K562 (cell line): ENCODE measurements around the gene SORCS1. TPM values are rescaled to one million over a fixed set of nuclear protein-coding genes. Genes with fewer than 3 reads are reported as not detected.

Experiments
- ATAC-seq: fragments of 200-7000 bp; cut with Tn5 transposase; 3 replicates; pipeline ENCODE4 v1.9.1; 2020; ENCODE audit warnings: moderate library complexity
- BruUV-seq: library from RNA; stranded (reverse); fragments of 400-500 nt; replicated peaks from 2 replicates; lab custom pipeline; 2021; lab: Mats Ljungman, UMichigan
- CTCF ChIA-PET: fragments of 300-600 bp; formaldehyde crosslinking; extraction: SDS; loops from one replicate; lab custom pipeline; 2021; ENCODE audit warnings: low intra/inter-chr PET ratio; lab: Yijun Ruan, JAX
- POLR2A ChIA-PET: fragments of 300-600, 350-650 bp; sonication (Branson Sonifier 250); formaldehyde crosslinking; extraction: SDS; loops from one replicate; lab custom pipeline; 2021; ENCODE audit warnings: antibody characterized with exemption, inconsistent platforms; lab: Yijun Ruan, JAX
- DNase-seq, 4 experiments: peaks; one replicate each; pipeline versions ENCODE4 v3.0.0 to v3.0.0-alpha.2; 2011 to 2018; ENCODE audit warnings: low spot score in 3 of 4, mixed read lengths in 3 of 4; ENCODE audit errors: extremely low read depth in 1 of 4
- FAIRE-seq: peaks from 2 replicates; lab custom pipeline; 2011; peaks lifted over from hg19 to GRCh38; lab: Jason Lieb, UNC
- H2AFZ ChIP-seq: 2 replicates; pipeline ENCODE4 v1.6.0; 2011; ENCODE audit warnings: low read depth, low read length, control low read depth, inconsistent platforms
- H3K27ac ChIP-seq: fragments of 200-600 bp; 3 replicates; pipeline ENCODE4 v1.8.0; 2011; ENCODE audit warnings: low read depth, mild to moderate bottlenecking, control low read depth, inconsistent platforms, low read length, moderate library complexity, mixed read lengths; ENCODE audit errors: extremely low read depth
- H3K27me3 ChIP-seq, 2 experiments: fragments of 300-600 bp in 1 of 2; 2 replicates in 1 of 2; 3 replicates in 1 of 2; pipeline versions ENCODE4 v1.6.0 to v1.8.0; 2011; ENCODE audit warnings: inconsistent platforms in 2 of 2, low read length in 2 of 2, mild to moderate bottlenecking in 1 of 2, mixed read lengths in 1 of 2, moderate library complexity in 1 of 2; ENCODE audit not compliant: control insufficient read depth in 2 of 2, insufficient read depth in 2 of 2
- H3K36me3 ChIP-seq: fragments of 300-600 bp; 3 replicates; pipeline ENCODE4 v1.8.0; 2011; ENCODE audit warnings: mild to moderate bottlenecking, low read length, inconsistent platforms; ENCODE audit not compliant: control insufficient read depth, insufficient read depth
- H3K4me1 ChIP-seq, 2 experiments: fragments of 200-600 bp in 1 of 2; replicated peaks in 1 of 2; 2 replicates in 1 of 2; 3 replicates in 1 of 2; pipeline versions ENCODE4 v1.5.1 to v1.8.0; 2011; ENCODE audit warnings: inconsistent platforms in 2 of 2, low read length in 2 of 2, mild to moderate bottlenecking in 1 of 2, mixed read lengths in 1 of 2, moderate library complexity in 1 of 2; ENCODE audit not compliant: control insufficient read depth in 2 of 2, insufficient read depth in 2 of 2
- H3K4me2 ChIP-seq: 2 replicates; pipeline ENCODE4 v1.6.1; 2011; ENCODE audit warnings: low read length, control low read depth, inconsistent platforms, mixed read lengths; ENCODE audit not compliant: insufficient read depth
- H3K4me3 ChIP-seq: fragments of 200-600 bp; sonication (generic), shearing (Covaris generic); 2 replicates; pipeline ENCODE4 v1.5.1; 2016; ENCODE audit warnings: control low read depth, inconsistent platforms
- H3K79me2 ChIP-seq: fragments of 200-600 bp; 3 replicates; pipeline ENCODE4 v1.8.0; 2011; ENCODE audit warnings: low read length, inconsistent platforms; ENCODE audit not compliant: control insufficient read depth, insufficient read depth
- H3K9ac ChIP-seq, 2 experiments: 2 replicates each; pipeline versions ENCODE4 v1.6.0 to v1.6.1; 2011; ENCODE audit warnings: low read depth in 2 of 2, low read length in 2 of 2, control low read depth in 1 of 2, inconsistent platforms in 1 of 2, mild to moderate bottlenecking in 1 of 2, mixed read lengths in 1 of 2; ENCODE audit not compliant: insufficient read depth in 1 of 2
- H3K9me1 ChIP-seq: one replicate; pipeline ENCODE4 v1.6.0; 2011; ENCODE audit warnings: inconsistent platforms, mild to moderate bottlenecking, low read length, moderate library complexity; ENCODE audit not compliant: control insufficient read depth, insufficient read depth
- H3K9me3 ChIP-seq: replicated peaks from 2 replicates; pipeline ENCODE4 v1.5.1; 2011; ENCODE audit warnings: low read depth, low read length, inconsistent platforms; ENCODE audit not compliant: control insufficient read depth, insufficient read depth
- H4K20me1 ChIP-seq: replicated peaks from 2 replicates; pipeline ENCODE4 v1.6.1; 2011; ENCODE audit warnings: low read length, inconsistent platforms, mixed read lengths; ENCODE audit not compliant: control insufficient read depth, insufficient read depth
- CEBPG ChIP-seq, 3 experiments: fragments of 200-800 bp in 1 of 3; sonication (Bioruptor generic) in 1 of 3; sonication (generic) in 1 of 3; formaldehyde crosslinking in 1 of 3; IDR thresholded peaks in 2 of 3; conservative IDR thresholded peaks in 1 of 3; 2 replicates each; pipeline versions ENCODE4 v1.6.1 to v1.8.0; 2016 to 2022; ENCODE audit warnings: missing compliant biosample characterization in 2 of 3, missing genetic modification characterization in 2 of 3, mild to moderate bottlenecking in 1 of 3, missing genetic modification reagents in 1 of 3
- CXXC5 ChIP-seq: fragments of 250-450 bp; sonication (Bioruptor Pico); IDR thresholded peaks from 2 replicates; pipeline ENCODE4 v1.8.0; 2022; ENCODE audit warnings: inconsistent platforms, mild to moderate bottlenecking, moderate library complexity
- EP400 ChIP-seq: fragments of 450-650 bp; IDR thresholded peaks from 2 replicates; pipeline ENCODE4 v1.6.1; 2017; ENCODE audit warnings: antibody characterized with exemption, mild to moderate bottlenecking, moderate library complexity
- ESRRA ChIP-seq: fragments of 450-650 bp; IDR thresholded peaks from 2 replicates; pipeline ENCODE4 v1.6.1; 2014; ENCODE audit warnings: low read depth, mild to moderate bottlenecking, moderate library complexity, borderline replicate concordance
- ETV6 ChIP-seq, 3 experiments: fragments of 150-350 bp in 1 of 3; sonication (generic) in 1 of 3; formaldehyde crosslinking in 1 of 3; IDR thresholded peaks; 2 replicates each; pipeline versions ENCODE4 v1.6.1 to v1.8.0; 2014 to 2022; ENCODE audit warnings: borderline replicate concordance in 2 of 3, low read depth in 2 of 3, antibody characterized with exemption in 1 of 3, low read length in 1 of 3, mild to moderate bottlenecking in 1 of 3, missing genetic modification reagents in 1 of 3
- GABPB2 ChIP-seq: fragments of 250-450 bp; sonication (Bioruptor Pico); conservative IDR thresholded peaks from 2 replicates; pipeline ENCODE4 v1.5.1; 2021; ENCODE audit warnings: mild to moderate bottlenecking
- KAT7 ChIP-seq: sonication (generic); formaldehyde crosslinking; IDR thresholded peaks from 2 replicates; pipeline ENCODE4 v1.8.0; 2022; ENCODE audit warnings: missing genetic modification reagents, mild to moderate bottlenecking, borderline replicate concordance
- PHF8 ChIP-seq: fragments of 200-600 bp; sonication (generic); IDR thresholded peaks from 2 replicates; pipeline ENCODE4 v1.6.1; 2012; ENCODE audit warnings: mixed run types, mild to moderate bottlenecking, inconsistent platforms, low read length, moderate library complexity, borderline replicate concordance
- RAD51 ChIP-seq: fragments of 450-650 bp; IDR thresholded peaks from 2 replicates; pipeline ENCODE4 v1.7.1; 2016; ENCODE audit warnings: low read depth, mild to moderate bottlenecking, borderline replicate concordance
- RBBP5 ChIP-seq: fragments of 200-600 bp; sonication (generic); IDR thresholded peaks from 2 replicates; pipeline ENCODE4 v1.6.1; 2012; ENCODE audit warnings: borderline replicate concordance, mild to moderate bottlenecking, low read length, control low read depth, inconsistent platforms; ENCODE audit not compliant: insufficient read depth, poor library complexity, severe bottlenecking
- SP2 ChIP-seq: IDR thresholded peaks from 2 replicates; pipeline ENCODE4 v1.6.1; 2011; ENCODE audit warnings: mild to moderate bottlenecking, low read depth, low read length, moderate library complexity; ENCODE audit not compliant: poor library complexity, severe bottlenecking; ENCODE audit errors: extremely low read depth
- STAT5A ChIP-seq: IDR thresholded peaks from 2 replicates; pipeline ENCODE4 v1.6.1; 2012; ENCODE audit warnings: low read length, inconsistent platforms, borderline replicate concordance
- U2AF1 ChIP-seq: fragments of 200-400 bp; formaldehyde crosslinking; optimal IDR thresholded peaks from 2 replicates; pipeline ENCODE3; 2017; ENCODE audit warnings: mild to moderate bottlenecking, low read depth, low read length, moderate library complexity
- ZBTB8A ChIP-seq: fragments of 450-650 bp; IDR thresholded peaks from 2 replicates; pipeline ENCODE4 v1.6.1; 2018; ENCODE audit warnings: mild to moderate bottlenecking, moderate library complexity; ENCODE audit not compliant: partially characterized antibody
- ZNF133 ChIP-seq: fragments of 250-450 bp; sonication (Bioruptor Pico); IDR thresholded peaks from 2 replicates; pipeline ENCODE4 v1.4.0; 2020; ENCODE audit warnings: mild to moderate bottlenecking
- ZNF830 ChIP-seq: fragments of 250-450 bp; sonication (Bioruptor Pico); IDR thresholded peaks from 2 replicates; pipeline ENCODE4 v1.5.0; 2021; ENCODE audit warnings: mild to moderate bottlenecking
- WGBS: fragments of 100-300 bp; shearing (Covaris generic); methylation state at CpG from one replicate; pipeline ENCODE4 v1.1.6; 2016; ENCODE audit warnings: low coverage, mixed read lengths; ENCODE audit not compliant: insufficient coverage; ENCODE audit errors: missing lambda C conversion rate; 5-methylcytosine and 5-hydroxymethylcytosine counted together
- in situ Hi-C: fragments of 300-500 bp; cut with MboI; formaldehyde crosslinking; loops from 4 replicates; pipeline ENCODE4 v1.15.0; 2018; ENCODE audit warnings: inconsistent platforms, mixed read lengths
- intact Hi-C: fragments of 100-400 bp; cut with micrococcal nuclease; formaldehyde crosslinking; loops from 2 replicates; pipeline ENCODE4 v1.14.2; 2022
- polyA plus RNA-seq, 8 experiments: library from polyadenylated mRNA; depleted of rRNA in 4 of 8; stranded (reverse) in 5 of 8; unstranded in 3 of 8; fragments of >200 nt; fragmentation: Nextera tagmentation in 2 of 8; fragmentation: Illumina TruSeq in 1 of 8; extraction: Ambion mirVana in 2 of 8; extraction: Trizol in 1 of 8; gene quantifications; 2 replicates each; pipeline versions ENCODE4 v1.2.1 to v1.2.3, GENCODE V29; 2011 to 2014; ENCODE audit warnings: inconsistent platforms in 1 of 8, missing spikeins in 1 of 8
- total RNA-seq, 7 experiments: library from RNA; depleted of rRNA in 6 of 7; stranded (reverse); fragments of >200 nt in 6 of 7; fragmentation: Illumina TruSeq in 2 of 7; extraction: Trizol in 2 of 7; gene quantifications; 2 replicates each; pipeline versions ENCODE4 v1.2.1 to v1.2.3, GENCODE V29; 2011 to 2021; ENCODE audit warnings: low replicate concordance in 1 of 7
- TF ChIP-seq, protein P1 (sequence below): fragments of 450-650 bp; conservative IDR thresholded peaks from 2 replicates; pipeline ENCODE4 v1.6.1; 2016; ENCODE audit warnings: missing genetic modification characterization, low read depth, mild to moderate bottlenecking, control low read depth, missing compliant biosample characterization

SORCS1 gene
- total and polyA plus RNA-seq, 9 of the 15 experiments (the other 6 are each of a cell fraction or from before 2014, with no cell fraction given): 1.5 to 3.9 (median 2.7) TPM

DNA sequence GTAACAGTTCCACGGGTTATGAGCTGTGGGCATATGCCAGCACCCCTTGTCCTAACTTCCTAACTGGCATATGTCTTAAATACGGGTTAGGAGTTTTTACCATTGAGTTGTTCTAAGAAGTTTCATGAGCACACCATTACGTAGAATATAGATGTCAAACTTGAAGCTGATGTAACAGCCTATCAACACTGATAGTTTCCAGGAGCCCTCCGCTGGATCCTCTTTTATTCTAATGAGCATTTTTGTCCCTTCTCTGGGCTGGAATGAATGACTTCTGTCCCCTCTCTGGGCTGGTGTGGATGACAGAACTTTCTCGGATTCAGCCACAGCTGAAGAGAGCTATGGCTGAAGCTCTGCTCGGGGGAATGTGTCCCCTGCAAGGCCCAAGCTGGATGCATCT, 256.3 kb downstream of the SORCS1 start:
- in situ Hi-C loops (no loop called here), intact Hi-C loops (no loop called here)
- DNase-seq: no peak
- Histone ChIP-seq H3K27me3 (no peaks in the 10 kb centered on the region), H3K9me3 (no peaks in the 10 kb centered on the region), H3K4me3 (no peak overlapping the region), H3K27ac (no peak overlapping the region), H3K79me2 (no peaks in the 10 kb centered on the region), H3K4me1 (no peaks in the 10 kb centered on the region), H3K36me3 (no peaks in the 10 kb centered on the region), H3K4me2 (no peak overlapping the region), H2AFZ (0 out of 2 replicates have a peak overlapping the region, but pooled peaks have one; percentile 16), H3K9ac (no peak overlapping the region), H4K20me1 (no peaks in the 10 kb centered on the region), H3K9me1 (no peaks in the 10 kb centered on the region)
- WGBS: 33% methylated on average over 6 of the region's 6 CpGs
- POLR2A ChIA-PET: no interaction called here
- FAIRE-seq: no peak
- BruUV-seq: no TSS peak
- TF ChIP-seq GABPB2 (CRISPR knock-in tag) (no peak), ZBTB8A (no peak), CEBPG (CRISPR knock-in tag; IDR thresholded peaks at IDR 0.05) (no peak), CEBPG (tag; conservative IDR thresholded peaks at IDR 0.05 in 1 of 2, IDR thresholded peaks at IDR 0.05 in 1 of 2) (peak in 1 of 2 experiments; percentile 52; a peak in 1 of 4 replicates), EP400 (no peak), ZNF133 (CRISPR knock-in tag) (no peak), RBBP5 (no peak), STAT5A (no peak), ETV6 (IDR thresholded peaks at IDR 0.05; ENCODE audit: borderline replicate concordance in 1 of 2, low read depth in 2 of 2, low read length in 1 of 2) (no peak), ETV6 (CRISPR knock-in tag; IDR thresholded peaks at IDR 0.05; ENCODE audit: borderline replicate concordance) (no peak), CXXC5 (CRISPR knock-in tag) (0 out of 2 replicates have a peak, but pooled peaks have one; percentile 7), ESRRA (no peak), KAT7 (CRISPR knock-in tag) (no peak), RAD51 (no peak), U2AF1 (no peak), PHF8 (no peak), SP2 (no peak), ZNF830 (CRISPR knock-in tag) (no peak)
- TF ChIP-seq, protein P1, sequence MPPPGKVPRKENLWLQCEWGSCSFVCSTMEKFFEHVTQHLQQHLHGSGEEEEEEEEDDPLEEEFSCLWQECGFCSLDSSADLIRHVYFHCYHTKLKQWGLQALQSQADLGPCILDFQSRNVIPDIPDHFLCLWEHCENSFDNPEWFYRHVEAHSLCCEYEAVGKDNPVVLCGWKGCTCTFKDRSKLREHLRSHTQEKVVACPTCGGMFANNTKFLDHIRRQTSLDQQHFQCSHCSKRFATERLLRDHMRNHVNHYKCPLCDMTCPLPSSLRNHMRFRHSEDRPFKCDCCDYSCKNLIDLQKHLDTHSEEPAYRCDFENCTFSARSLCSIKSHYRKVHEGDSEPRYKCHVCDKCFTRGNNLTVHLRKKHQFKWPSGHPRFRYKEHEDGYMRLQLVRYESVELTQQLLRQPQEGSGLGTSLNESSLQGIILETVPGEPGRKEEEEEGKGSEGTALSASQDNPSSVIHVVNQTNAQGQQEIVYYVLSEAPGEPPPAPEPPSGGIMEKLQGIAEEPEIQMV (tag): no peak
- peak; percentile 64 for ATAC-seq
- CTCF ChIA-PET: no interaction called here
